Central memory CD8-positive, alpha-beta T cell (primary cell): ENCODE results near the gene LBHD2.

ENCODE experiments used
- ATAC-seq: fragments of 150-1000 bp; cut with Tn5 transposase; replicated peaks from 2 replicates; pipeline ENCODE4 v1.10.0; 2022; ENCODE audit warnings: mild to moderate bottlenecking, moderate FRiP score, moderate number of reproducible peaks; ENCODE audit not compliant: poor library complexity, severe bottlenecking; ENCODE audit errors: extremely low read depth
- DNase-seq, 2 donors: peaks; one replicate each; pipeline ENCODE4 v3.0.0; 2021; ENCODE audit warnings: low spot score in 2 of 2
- H3K27ac Mint-ChIP-seq: one replicate; pipeline ENCODE4 v1.8.0; 2022; ENCODE audit warnings: low read depth, mild to moderate bottlenecking, moderate library complexity, mixed read lengths
- H3K27me3 Mint-ChIP-seq: one replicate; pipeline ENCODE4 v1.8.0; 2022; ENCODE audit warnings: mixed read lengths
- H3K36me3 Mint-ChIP-seq: one replicate; pipeline ENCODE4 v1.8.0; 2022; ENCODE audit warnings: mild to moderate bottlenecking, moderate library complexity, mixed read lengths; ENCODE audit not compliant: insufficient read depth
- H3K4me1 Mint-ChIP-seq: one replicate; pipeline ENCODE4 v1.8.0; 2022; ENCODE audit warnings: mixed read lengths
- H3K4me3 Mint-ChIP-seq: one replicate; pipeline ENCODE4 v1.8.0; 2022; ENCODE audit warnings: mild to moderate bottlenecking, moderate library complexity, mixed read lengths
- H3K9me3 Mint-ChIP-seq: one replicate; pipeline ENCODE4 v1.8.0; 2022; ENCODE audit warnings: mixed read lengths

Gene LBHD2

DNA sequence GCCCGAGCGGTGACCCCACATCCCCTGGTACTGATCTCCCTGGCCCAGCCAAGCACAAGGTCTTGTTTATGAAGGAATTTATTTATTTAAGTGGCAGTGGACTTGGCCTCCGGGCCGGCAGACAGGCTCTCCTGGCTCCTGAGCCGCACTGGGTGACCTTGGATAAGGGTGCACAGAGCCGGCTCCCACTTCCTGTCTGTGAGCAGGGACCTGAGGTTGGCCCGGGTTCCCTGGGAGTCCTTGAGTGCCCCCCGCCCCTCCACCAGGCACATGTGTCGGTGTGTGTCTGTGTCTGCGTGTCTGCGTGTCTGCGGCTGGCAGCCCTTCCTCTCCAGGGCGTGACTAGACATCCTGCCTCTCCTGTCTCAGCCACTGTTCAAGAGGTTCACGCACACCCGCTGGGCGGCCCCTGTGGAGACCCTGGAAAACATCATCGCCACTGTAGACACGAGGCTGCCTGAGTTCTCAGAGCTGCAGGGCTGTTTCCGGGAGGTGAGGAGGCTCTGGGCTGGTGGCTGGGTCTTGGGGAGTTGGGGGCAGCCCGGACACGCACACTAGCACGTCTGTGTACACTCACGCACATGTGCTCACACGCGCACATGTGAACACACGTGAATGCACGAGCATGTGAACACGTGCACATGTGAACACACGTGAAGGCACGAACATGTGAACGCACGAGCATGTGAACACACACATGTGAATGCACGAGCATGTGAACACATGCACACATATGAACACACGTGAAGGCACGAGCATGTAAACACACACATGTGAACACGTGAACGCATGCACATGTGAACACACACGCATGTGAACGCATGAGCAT is 48.6 kb downstream of the LBHD2 start:
- DNase-seq (no peak), ATAC-seq (no peak)
- H3K27me3 Mint-ChIP-seq = peaks cover 38% of the 10 kb centered on the region
- no peak overlapping the region for H3K4me3 Mint-ChIP-seq
- H3K27ac Mint-ChIP-seq = no peak overlapping the region
- H3K4me1 Mint-ChIP-seq = no peaks in the 10 kb centered on the region
- no peaks in the 10 kb centered on the region for H3K9me3 Mint-ChIP-seq
- peaks cover 4% of the 10 kb centered on the region for H3K36me3 Mint-ChIP-seq

DNA sequence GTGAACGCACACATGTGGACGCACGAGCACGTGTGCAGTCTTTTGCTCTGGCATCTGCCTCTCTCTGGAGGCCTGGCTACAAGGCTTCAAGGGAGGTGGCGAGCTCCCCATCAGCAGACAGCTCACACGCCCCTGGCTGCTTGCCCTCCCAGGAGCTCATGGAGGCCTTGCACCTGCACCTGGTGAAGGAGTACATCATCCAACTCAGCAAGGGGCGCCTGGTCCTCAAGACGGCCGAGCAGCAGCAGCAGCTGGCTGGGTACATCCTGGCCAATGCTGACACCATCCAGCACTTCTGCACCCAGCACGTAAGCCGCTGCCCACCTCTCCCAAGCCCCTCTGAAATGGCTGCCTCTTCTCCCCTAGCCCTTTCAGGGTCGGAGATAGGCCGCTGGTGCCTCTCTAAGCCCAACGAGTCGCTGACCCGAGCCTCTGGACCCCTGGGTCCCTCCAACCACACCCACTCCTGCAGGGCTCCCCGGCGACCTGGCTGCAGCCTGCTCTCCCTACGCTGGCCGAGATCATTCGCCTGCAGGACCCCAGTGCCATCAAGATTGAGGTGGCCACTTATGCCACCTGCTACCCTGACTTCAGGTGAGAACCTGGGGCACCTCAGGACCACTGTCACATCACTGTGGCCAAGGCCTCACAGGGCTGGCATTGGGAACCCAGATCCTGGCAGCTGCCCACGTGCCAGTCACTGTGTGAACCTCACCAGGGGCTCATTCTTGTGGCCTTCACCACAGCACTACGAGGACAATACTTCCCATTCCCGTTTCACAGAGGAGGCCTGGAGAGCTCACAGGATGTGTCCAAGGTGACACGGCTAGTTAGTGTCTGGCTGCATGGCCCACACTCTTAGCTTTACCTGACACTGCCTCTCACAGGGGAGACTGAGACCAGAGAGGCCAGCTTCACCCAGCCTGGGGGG is 49.5 kb downstream of the LBHD2 start:
- H3K36me3 Mint-ChIP-seq = peaks cover 2% of the 10 kb centered on the region

DNA sequence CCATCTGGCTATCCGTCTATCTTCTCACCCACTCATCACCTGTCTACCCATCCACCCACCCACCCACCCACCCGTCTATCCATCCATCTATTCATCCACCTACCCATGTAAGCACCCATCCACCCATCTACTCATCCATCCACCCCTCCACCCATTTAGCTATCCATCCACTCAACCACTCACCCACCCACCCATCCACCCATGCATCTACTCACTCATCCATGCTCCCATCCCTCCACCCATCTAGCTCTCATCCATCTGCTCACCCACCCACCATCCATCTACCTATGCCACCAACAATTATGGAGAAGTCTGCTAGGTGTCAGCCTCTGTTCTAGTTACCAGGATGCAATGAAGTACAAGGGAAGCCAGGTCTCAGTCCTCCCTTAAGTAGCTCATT is 50.4 kb downstream of the LBHD2 start:
- no peak overlapping the region for H3K27ac Mint-ChIP-seq
- DNase-seq = no peak
- no peak for ATAC-seq
- peaks cover 23% of the 10 kb centered on the region for H3K27me3 Mint-ChIP-seq
- H3K4me3 Mint-ChIP-seq = no peak overlapping the region
- no peaks in the 10 kb centered on the region for H3K4me1 Mint-ChIP-seq
- H3K9me3 Mint-ChIP-seq = no peaks in the 10 kb centered on the region
- H3K36me3 Mint-ChIP-seq = peaks cover 2% of the 10 kb centered on the region

More for the DNA sequence above, 49.5 kb downstream of the LBHD2 start:
- Mint-ChIP-seq H3K4me3 (no peak overlapping the region), H3K4me1 (no peaks in the 10 kb centered on the region), H3K27ac (no peak overlapping the region), H3K27me3 (peaks cover 32% of the 10 kb centered on the region), H3K9me3 (no peaks in the 10 kb centered on the region)
- DNase-seq = no peak
- ATAC-seq = no peak

DNA sequence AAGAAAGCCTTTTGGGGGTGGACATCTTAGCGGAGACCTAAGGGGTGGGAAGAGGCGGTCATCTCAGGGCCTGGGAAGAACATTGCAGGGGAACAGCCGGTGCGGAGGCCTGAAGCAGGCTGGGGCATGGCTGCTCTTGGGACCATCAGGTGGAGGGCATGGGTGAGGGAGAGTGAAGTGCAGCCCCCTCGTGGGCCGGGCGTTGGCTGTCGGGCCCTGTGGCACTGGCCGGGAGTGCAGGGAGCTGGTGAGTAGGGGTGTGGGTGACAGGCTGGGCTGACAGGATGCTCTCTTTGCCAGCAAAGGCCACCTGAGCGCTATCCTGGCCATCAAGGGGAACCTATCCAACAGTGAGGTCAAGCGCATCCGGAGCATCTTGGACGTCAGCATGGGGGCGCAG is 50.9 kb downstream of the LBHD2 start:
- Mint-ChIP-seq H3K4me3 (no peak overlapping the region), H3K27ac (no peak overlapping the region), H3K4me1 (no peaks in the 10 kb centered on the region), H3K27me3 (peaks cover 17% of the 10 kb centered on the region), H3K9me3 (no peaks in the 10 kb centered on the region), H3K36me3 (peaks cover 2% of the 10 kb centered on the region)
- DNase-seq (no peak), ATAC-seq (no peak)

DNA sequence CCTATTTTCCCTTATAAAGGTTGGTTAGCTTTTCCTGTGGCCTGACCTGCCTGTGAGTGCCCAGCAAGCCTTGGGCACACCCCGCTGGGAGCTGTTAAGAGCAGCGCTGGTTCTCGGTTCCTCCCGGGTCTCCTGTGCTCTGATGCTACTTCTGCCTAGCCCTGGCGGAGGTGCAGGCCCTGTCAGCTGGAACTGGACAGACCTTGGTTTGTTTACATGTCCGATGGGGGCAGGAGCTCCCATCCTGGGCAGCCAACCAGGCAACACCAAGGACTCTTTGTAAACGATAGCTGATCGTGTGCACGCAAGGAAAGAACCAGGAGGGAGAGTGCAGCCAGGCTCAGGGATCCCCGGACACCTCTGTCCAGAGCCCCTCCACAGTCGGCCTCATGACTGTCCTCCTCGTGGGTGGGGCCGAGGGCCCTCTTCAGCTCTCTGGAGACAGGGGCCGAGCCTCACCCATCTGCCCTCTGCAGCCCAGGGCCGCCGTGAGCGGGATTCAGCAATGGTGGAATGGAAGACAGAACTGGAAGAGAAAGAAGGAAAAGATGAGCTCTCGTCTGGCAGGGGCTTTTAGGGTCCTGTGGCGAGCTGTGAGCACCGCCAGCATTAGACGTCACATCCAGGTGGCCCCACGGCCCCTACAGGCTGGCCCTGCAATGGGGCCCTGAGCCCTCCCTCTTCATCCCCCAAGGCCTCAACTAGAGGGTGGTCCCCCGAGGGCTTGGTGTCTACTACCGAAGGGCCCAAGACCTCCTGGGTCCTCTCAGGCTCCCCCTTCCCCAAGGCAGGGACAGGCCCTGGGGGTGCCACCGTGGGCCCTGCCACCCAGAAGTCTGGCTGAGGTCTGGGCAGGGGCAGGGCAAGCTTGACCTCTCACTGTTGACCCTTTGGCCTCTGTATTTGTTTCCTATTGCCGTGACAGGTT is 51.6 kb downstream of the LBHD2 start:
- H3K36me3 Mint-ChIP-seq = peaks cover 2% of the 10 kb centered on the region
- no peak overlapping the region for H3K4me3 Mint-ChIP-seq
- peaks cover 5% of the 10 kb centered on the region for H3K4me1 Mint-ChIP-seq
- H3K9me3 Mint-ChIP-seq = no peaks in the 10 kb centered on the region
- no peak overlapping the region for H3K27ac Mint-ChIP-seq
- DNase-seq (no peak), ATAC-seq (no peak)
- peaks cover 11% of the 10 kb centered on the region for H3K27me3 Mint-ChIP-seq

DNA sequence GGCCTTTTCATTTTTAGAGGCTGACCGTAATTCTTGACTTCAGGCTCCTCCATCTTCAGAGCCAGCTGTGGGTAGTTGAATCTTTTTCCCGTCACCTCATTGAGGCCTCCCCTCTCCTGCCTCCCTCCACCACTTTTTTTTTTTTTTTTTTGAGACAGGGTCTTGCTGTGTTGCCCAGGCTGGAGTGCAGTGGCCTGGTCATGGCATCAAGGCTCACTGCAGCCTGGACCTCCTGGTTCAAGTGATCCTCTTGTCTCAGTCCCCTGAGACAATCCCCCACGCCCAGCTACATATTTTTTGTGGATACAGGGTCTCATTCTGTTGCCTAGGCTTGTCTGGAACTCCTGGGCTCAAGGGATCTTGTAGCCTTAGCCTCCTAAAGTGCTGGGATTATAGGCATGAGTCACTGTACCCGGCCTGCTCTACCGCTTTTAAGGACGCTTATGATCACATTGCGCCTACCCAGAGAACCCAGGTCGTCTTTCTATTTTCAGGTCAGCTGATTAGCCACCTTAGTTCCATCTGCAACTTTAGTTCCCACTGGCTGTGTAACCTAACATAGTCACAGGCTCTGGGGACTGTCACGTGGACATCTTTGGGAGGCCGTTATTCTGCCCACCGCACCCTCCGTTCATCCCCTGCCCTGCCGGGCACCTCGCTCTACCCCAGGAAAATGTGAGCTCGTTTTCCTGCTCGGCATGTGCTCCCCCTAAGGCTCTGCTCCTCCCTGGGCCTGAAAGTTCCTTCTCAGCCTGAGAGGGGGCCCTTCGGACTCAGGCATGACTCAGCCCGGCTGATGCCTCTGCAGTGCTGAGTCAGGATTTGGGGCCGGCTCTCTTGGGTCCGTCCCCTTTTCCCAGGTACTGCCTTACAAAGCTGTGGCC is 52.6 kb downstream of the LBHD2 start:
- Mint-ChIP-seq H3K27ac (no peak overlapping the region), H3K4me1 (peaks cover 15% of the 10 kb centered on the region), H3K36me3 (peaks cover 2% of the 10 kb centered on the region), H3K4me3 (no peak overlapping the region), H3K27me3 (peaks cover 10% of the 10 kb centered on the region), H3K9me3 (no peaks in the 10 kb centered on the region)
- no peak for DNase-seq
- ATAC-seq = no peak

DNA sequence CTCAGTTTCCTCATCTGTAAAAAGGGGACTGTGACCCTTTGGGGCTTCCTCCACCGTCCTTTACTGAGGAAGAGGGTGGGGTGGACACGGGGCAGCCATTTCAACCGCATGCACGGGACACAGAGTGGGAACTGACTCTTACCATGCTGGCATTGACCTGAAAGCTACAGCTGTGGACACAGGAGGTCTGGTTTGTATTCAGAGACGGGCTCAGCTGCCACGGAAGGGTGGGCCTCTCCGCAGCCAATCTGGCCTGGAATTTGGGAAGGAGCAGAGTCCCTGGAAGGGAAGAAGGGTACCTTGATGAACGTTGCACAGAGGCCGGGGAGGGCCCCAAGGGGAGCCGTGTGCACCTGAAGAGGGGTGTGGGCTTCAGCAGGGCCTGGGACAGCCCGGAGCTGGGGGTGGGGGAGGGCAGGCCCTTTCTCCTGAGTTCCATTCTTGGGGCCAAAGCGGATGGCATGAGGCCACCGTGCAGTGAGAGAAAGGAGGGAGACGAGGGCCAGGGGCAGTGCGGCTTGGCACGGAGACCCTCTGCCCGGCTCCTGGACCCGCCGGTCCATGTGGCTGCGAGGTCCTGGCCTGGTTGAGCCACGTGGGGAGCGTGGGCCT is 53.8 kb downstream of the LBHD2 start:
- Mint-ChIP-seq H3K27ac (no peak overlapping the region), H3K4me3 (no peak overlapping the region), H3K4me1 (peaks cover 15% of the 10 kb centered on the region), H3K9me3 (no peaks in the 10 kb centered on the region), H3K36me3 (peaks cover 2% of the 10 kb centered on the region), H3K27me3 (peaks cover 21% of the 10 kb centered on the region)
- no peak for ATAC-seq
- no peak for DNase-seq

DNA sequence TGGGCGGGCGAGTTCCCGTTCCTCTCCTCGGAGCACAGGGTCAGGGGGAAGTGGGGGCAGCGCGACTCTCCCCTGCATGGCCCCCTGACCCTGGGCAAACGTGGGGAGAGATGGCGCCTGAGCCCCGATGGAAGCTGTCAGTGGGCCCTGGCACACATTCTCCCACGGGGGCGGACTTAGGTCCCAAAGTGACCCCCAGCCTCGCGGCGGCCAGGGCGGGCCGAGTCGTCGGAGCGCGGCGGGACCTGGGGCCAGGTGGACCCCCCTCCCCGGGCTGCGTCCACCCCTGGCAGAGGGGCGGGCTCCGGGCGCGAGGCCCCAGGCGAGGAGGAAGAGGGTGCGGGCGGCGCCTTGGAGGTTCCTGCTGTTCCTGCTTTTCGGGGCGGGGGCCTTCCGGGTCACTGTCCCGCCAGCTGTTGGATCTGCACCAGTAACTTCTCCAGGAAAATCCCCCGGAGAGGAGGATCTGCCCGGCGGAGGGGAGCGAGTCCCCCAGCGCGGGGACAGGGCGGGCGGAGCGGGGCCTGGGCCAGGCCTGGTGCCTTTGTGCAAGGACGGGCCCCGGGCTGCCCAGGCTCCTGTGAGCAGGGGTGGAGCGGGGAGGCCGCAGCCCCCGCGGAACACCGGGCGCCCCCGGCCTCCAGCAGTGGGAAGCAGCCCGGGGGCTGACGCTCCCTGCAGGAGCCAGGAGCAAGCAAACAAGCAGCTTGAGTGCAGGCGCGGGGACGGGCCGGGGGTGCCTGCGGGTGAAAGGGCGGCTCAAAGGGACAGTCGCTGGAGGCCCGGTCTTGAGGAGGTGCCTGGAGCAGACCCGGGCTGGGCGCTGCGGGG is 54.5 kb downstream of the LBHD2 start:
- H3K4me3 Mint-ChIP-seq = no peak overlapping the region
- H3K4me1 Mint-ChIP-seq = peaks cover 15% of the 10 kb centered on the region
- no peak overlapping the region for H3K27ac Mint-ChIP-seq
- H3K27me3 Mint-ChIP-seq = peaks cover 28% of the 10 kb centered on the region
- DNase-seq (no peak), ATAC-seq (no peak)
- H3K36me3 Mint-ChIP-seq = peaks cover 2% of the 10 kb centered on the region
- no peaks in the 10 kb centered on the region for H3K9me3 Mint-ChIP-seq

DNA sequence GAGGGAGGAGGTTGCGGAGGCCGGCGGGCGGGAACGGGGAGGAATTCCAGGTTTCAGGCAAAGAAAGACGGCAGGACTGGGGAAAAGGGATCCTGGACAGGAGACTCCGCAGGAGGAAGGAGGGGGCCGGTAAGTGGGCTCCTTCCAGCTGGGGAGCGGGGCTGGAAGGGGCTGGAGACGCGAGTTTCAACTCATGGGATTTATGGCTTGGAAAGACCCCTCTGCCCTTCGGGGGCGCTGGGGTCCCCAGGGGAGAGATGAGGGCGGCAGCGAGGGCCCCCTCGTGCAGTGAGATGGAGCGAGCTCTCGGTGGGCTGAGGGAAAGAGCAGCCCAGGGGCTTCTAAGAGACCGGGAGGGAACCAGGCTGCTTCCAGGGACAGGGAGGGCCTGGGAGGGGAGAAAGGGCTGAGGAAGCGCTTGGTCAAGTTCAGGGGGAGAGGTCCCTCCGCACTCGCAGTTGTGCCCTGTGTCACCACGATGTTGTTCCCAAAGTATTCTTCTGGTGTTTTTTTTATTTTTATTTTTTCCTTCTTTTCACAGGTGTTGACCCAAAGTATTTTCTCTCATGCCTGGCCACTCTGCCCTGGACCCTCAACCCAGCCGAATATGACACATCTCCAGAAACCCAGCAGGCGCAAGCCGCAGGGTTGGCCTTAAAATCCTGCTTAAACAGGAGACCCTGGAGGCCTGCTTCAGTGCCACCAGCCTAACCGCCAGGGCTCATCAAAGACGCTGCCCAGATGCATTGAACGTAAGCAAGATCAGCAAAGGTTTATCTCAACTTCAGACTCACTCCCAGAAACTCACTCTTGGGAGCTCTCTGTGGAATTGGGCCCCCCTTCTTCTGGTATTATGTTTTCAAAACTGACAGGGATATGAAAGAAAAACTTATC is 55.4 kb downstream of the LBHD2 start:
- Mint-ChIP-seq H3K9me3 (no peaks in the 10 kb centered on the region), H3K27ac (no peak overlapping the region), H3K27me3 (peaks cover 34% of the 10 kb centered on the region), H3K4me1 (peaks cover 15% of the 10 kb centered on the region), H3K36me3 (peaks cover 2% of the 10 kb centered on the region), H3K4me3 (no peak overlapping the region)
- no peak for DNase-seq
- ATAC-seq = no peak
